HG03066 (cell line): ENCODE results near the gene KLHL14.

ENCODE experiments used
- ATAC-seq: cut with Tn5 transposase; IDR thresholded peaks from one replicate; pipeline ENCODE4 v1.9.1; 2021; ENCODE audit warnings: low read depth; ENCODE audit not compliant: unreplicated experiment

KLHL14 gene

GRCh38 chr18:32770666-32771168, 2.1 kb downstream of the KLHL14 start:
- no peak for ATAC-seq

- no peak for ATAC-seq
These were observed 2.7 kb downstream of the KLHL14 start for GRCh38 chr18:32770054-32770665.

GRCh38 chr18:32769586-32770053, 3.2 kb downstream of the KLHL14 start:
- no peak for ATAC-seq

GRCh38 chr18:32769071-32769585, 3.7 kb downstream of the KLHL14 start:
- ATAC-seq, result no peak

- no peak for ATAC-seq
These were observed 5.4 kb downstream of the KLHL14 start for GRCh38 chr18:32767400-32767799.

GRCh38 chr18:32764611-32765244, 8.1 kb downstream of the KLHL14 start:
- no peak for ATAC-seq

- no peak for ATAC-seq
These were observed 9.5 kb downstream of the KLHL14 start for GRCh38 chr18:32763293-32763692.

GRCh38 chr18:32761231-32761630, 11.6 kb downstream of the KLHL14 start:
- ATAC-seq, result no peak

GRCh38 chr18:32760391-32760790, 12.4 kb downstream of the KLHL14 start:
- ATAC-seq, result peak; percentile 94

- ATAC-seq, result no peak
These were observed 13.1 kb downstream of the KLHL14 start for GRCh38 chr18:32759611-32760167.

GRCh38 chr18:32754508-32755263, 18.1 kb downstream of the KLHL14 start:
- no peak for ATAC-seq

- ATAC-seq, result no peak
These were observed 19.1 kb downstream of the KLHL14 start for GRCh38 chr18:32753656-32754260.

GRCh38 chr18:32750328-32750727, 22.5 kb downstream of the KLHL14 start:
- ATAC-seq, result no peak

- no peak for ATAC-seq
These were observed 23.0 kb downstream of the KLHL14 start for GRCh38 chr18:32749809-32750208.

- ATAC-seq, result no peak
These were observed 30.2 kb downstream of the KLHL14 start for GRCh38 chr18:32742579-32742978.

GRCh38 chr18:32735781-32736180, 37.0 kb downstream of the KLHL14 start:
- no peak for ATAC-seq

- no peak for ATAC-seq
These were observed 38.4 kb downstream of the KLHL14 start for GRCh38 chr18:32734442-32734841.

- ATAC-seq, result no peak
These were observed 40.7 kb downstream of the KLHL14 start for GRCh38 chr18:32732165-32732564.

- peak; percentile 90 for ATAC-seq
These were observed 42.2 kb downstream of the KLHL14 start for GRCh38 chr18:32730620-32731091.

GRCh38 chr18:32730068-32730467, 42.8 kb downstream of the KLHL14 start:
- no peak for ATAC-seq
